Activated T-cell treated with anti-CD3 and anti-CD28 coated beads, Interleukin-2, amount 50 U/mL, for 48 hours (primary cell): Measurements from ENCODE around the gene FOXF2.
"Not testable (repeated sequence)": the region's sequence is repeated elsewhere in the genome, so short reads cannot be mapped to it uniquely, and the experiment has no call there.

ENCODE experiments used
- DNase-seq, 2 experiments: peaks; one replicate each; pipeline ENCODE4 v3.0.0-alpha.2; 2020

The FOXF2 gene

DNA sequence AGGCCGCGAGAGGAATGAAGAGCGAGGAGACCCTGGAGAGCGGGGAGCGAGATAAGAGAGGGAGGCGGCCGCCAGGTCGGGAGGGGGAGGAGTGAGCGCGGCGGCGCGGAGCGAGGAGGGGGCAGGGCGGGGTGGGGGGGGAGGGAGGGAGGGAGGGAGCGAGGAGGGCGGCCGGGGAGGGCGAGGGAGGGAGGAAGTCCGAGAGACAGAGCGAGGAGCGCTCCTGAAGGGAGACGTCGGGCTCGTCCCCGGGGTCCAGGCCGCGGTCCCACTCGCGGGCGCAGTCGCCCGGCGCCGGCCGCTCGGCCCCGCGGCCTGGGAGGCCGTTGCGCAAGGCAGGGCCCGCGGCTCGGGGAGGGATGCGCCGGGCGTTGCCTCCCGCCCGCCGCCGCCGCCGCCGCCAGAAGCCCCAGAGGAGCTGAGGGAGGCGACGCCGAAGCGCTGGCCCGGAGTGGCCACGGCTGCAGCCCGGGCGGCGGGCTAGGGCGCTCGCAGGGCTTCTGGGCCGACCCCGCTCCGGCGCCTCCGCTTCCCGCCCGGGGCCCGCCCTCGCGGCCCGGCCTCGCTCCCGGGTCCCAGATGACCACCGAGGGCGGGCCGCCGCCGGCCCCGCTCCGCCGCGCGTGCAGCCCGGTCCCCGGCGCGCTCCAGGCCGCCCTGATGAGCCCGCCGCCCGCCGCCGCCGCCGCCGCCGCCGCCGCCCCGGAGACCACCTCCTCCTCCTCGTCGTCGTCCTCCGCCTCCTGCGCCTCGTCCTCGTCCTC, at the start of gene FOXF2:
Gene FOXF2 (plus strand): TSS at position 208 of the 764 bp plus-strand sequence. CDS start 372 bp downstream, at position 580.
- no peak for DNase-seq

DNA sequence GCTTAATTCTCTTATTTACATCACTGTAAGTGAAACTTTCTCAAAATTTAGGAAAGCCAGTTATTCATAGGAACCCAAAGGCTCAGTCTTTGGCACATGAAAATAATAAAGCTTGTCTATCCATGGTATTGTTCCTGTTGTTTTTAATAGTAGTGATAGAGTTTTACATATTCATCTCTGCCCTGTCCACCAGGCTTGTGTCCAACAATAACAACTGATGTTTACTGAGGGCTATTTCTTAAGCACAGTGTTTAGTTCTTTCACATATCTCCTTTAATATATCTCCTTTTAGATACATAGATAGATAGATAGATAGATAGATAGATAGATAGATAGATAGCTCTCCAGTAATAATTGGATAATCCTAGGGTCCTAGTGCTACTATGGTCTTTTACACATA, 43.3 kb upstream of the FOXF2 start:
- DNase-seq: no peak

GRCh38 chr6:1346558-1347091, 42.8 kb upstream of the FOXF2 start:
- no peak for DNase-seq

DNA sequence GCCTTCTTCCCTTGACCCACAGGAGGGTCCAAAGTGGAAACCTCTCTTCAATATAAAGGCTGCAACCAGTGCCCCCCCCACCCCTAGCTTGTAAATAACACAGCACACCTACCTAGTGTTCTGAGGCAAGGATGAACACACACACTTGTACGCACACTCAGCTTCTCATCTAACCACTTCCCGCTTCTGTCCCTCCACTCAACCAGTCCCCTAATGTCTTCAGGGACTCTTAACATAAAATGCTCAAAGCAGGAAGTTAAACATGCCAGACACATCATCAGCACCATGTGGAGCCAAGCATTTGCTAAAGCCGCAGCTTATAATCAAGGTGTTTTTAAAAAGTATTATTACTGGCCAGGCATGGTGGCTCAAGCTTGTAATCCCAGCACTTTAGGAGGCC, 42.2 kb upstream of the FOXF2 start:
- no peak for DNase-seq

DNA sequence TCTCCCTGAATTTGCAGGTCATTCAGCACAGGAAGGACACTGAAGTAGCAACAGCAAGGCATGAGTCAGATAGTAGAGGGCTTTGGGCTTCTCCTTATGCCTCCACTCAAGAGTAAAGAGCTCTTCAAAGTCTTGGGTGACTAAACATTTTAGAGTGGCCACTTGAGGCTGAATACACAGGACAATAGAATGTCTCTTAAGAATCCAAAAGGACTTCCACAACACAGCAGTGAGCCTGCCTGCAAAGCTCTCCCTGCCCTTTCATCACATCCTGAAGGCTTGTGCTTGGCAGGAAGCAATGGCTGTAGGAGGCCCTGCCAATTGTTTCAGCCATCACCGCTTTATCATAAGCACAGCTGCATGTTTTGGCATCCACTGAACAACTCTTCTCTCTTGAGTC, 40.7 kb upstream of the FOXF2 start:
- no peak for DNase-seq

- no peak for DNase-seq
Observed at GRCh38 chr6:1349655-1350054, 39.7 kb upstream of the FOXF2 start.

GRCh38 chr6:1351381-1352008, 37.9 kb upstream of the FOXF2 start:
- DNase-seq: no peak

DNA sequence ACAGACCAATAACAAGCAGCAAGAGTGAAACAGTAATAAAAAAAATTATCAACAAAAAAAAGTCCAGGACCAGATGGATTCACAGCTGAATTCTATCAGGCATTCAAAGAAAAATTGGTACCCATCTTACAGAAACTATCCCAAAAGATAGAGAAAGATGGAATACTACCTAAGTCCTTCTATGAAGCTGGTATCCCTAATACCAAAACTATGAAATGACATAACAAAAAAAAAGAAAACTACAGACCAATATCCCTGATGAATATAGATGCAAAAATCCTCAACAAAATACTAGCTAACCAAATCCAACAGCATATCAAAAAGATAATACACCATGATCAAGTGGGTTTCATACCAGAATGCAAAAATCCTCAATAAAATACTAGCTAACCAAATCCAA, 34.3 kb upstream of the FOXF2 start:
- not testable (repeated sequence) for DNase-seq

DNA sequence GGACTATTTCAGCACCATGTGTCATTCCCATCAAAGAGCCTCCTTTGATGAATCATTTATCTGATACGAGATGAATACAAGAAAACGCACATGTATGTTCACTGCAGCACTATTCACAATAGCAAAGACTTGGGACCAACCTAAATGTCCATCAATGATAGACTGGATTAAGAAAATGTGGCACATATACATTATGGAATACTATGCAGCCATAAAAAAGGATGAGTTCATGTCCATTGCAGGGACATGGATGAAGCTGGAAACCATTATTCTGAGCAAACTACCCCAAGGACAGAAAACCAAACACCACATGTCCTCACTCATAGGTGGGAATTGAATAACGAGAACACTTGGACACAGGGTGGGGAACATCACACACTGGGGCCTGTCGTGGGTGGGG, 27.7 kb upstream of the FOXF2 start:
- not testable (repeated sequence) for DNase-seq

DNA sequence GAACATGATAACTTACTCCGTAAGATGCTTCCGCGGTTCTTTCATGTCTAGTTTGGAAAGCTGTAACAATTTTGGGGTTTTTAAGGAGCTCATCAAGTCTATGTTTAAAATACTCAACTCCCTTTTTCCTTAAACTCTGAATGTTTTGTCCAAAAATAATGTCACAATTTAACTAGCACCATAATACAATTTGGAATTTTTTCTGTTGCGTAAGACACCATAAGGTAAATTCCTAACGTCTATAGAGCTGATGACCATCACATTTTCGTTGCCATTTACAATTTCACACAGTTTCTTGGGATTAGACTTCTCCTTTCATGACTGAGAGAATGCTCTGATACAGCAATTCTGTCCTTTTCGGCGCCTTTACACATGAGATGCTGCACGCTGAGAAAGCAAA, 26.7 kb upstream of the FOXF2 start:
- DNase-seq: no peak

GRCh38 chr6:1363298-1363697, 26.1 kb upstream of the FOXF2 start:
- DNase-seq: no peak

- no peak for DNase-seq
Observed at GRCh38 chr6:1363729-1364572, 25.4 kb upstream of the FOXF2 start.

GRCh38 chr6:1364791-1365190, 24.6 kb upstream of the FOXF2 start:
- no peak for DNase-seq

GRCh38 chr6:1365686-1366085, 23.7 kb upstream of the FOXF2 start:
- no peak for DNase-seq

DNA sequence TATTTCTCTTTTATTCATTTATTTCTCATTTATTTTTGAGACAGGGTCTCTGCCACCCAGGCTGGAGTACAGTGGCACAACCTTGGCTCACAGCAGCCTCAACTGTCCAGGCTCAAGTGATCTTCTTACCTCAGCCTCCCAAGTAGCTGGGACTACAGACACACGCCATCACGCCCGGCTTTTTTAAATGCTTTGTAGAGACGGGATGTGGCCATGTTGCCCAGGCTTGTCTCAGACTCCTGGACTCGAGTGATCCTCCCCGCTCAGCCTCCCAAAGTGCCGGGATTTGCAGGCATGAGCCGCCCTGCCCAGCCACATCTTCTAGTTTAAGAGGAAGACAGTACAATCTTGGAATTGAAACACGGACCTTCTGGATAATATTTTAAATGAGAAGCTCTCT, 21.6 kb upstream of the FOXF2 start:
- no peak for DNase-seq

DNA sequence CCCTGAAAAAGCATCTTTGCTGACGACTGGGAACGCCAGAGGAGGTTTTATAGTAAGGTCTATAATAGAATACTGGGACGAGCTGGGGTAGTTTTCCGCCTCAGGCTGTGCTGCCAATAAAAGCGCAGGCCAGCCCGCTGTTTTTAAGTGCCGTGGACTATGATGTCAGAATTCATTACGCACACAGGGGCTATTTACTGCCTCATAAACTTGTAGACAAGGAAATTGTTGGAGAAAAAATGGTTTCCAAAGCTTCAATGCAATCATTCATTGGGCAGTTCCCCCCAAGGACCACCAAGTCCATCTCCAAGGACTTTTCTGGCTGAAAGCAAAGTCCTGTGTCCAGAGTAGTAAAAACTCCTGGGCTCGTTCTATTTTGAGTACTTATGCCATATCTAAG, 20.4 kb upstream of the FOXF2 start:
- no peak for DNase-seq

GRCh38 chr6:1369695-1370094, 19.7 kb upstream of the FOXF2 start:
- DNase-seq: not testable (repeated sequence)

GRCh38 chr6:1371933-1372332, 17.4 kb upstream of the FOXF2 start:
- DNase-seq: no peak

- no peak for DNase-seq
Observed at GRCh38 chr6:1372690-1373089, 16.7 kb upstream of the FOXF2 start.

DNA sequence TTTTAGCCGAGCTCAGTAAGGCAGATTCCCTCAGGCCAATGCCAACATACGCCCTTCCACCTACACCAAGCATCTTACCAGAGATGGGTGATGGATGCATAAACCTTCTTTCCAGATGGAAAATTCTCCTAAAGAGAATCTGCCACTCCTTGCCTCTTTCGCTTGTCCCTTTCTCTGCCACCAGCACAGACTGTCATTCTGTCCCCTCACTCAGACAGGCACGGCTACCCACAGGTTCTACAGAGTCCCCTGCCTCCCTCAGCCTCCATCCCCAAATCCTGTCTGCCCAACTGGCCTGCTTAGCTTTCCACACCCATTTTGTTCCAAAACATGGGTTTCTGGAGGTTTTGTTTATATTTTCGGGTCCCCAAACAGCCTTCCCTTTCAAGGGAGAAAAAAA, 12.7 kb upstream of the FOXF2 start:
- DNase-seq: no peak

DNA sequence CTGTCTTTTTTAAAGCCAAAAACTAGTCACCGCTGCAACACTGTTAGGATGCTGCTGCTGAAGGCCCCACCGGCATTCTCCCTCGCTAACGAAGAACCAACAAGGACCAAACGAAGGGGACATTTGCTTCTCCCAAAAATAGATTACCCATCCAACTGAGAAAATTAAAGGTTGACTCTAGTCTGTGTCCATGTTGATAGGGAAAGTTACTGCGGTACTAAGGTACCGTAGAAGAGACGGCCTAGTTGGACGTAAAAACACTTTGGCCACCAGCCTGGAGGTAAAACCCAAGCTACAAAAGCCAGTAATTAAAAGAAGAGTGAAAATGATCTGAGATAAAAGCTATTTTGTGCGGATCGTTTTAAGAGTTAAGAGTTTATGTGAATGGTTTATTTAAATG, 11.8 kb upstream of the FOXF2 start:
- no peak for DNase-seq

DNA sequence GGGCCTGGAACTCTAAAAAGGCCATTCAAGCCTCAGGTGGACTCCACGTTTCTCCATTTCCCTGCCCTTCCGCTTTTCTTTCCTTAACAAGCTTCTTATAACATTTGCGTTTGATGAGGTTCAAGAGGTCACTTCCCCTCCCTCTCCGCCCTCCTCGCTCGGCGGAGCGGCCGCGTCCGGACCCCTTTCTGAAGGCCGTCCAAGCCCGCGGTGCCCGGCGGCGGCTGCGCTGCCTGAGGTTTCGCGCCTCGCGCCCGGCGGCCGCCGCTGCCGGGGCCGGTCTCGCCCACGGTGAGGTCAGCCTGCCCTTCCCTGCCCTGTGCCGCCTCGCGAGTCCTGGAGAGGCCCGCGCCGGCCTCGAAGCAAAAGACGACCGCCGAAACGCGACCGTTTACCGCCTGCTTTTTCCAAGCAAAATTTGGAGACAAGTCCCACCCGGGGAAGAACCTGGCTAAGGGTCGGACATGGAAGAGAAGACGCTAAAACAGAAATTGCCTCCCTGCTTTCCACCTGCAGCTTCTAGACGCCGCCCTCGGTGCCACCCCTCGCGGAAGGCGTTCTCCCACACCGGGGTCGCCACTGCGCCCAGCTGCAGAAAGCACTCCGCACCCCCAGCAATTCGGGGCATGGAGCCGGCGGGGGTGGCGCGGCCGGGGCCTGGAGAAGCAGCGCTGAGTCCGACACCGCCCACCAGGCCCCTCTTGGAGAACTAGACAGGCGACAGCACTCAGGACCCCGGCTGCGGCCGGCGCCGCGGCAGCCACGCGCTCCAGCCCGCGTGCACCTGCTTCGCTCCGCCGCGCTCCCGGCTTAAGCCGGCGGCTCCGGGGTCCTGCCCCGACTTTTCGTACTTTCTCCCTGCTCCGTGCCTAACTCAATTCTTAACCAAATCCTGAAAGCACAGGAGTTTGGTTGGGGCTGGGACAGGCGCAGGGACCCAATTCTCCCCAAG, 11.0 kb upstream of the FOXF2 start:
- DNase-seq: peak in 1 of 2 experiments; percentile 24
